Activated CD8-positive, alpha-beta T cell treated with anti-CD3 and anti-CD28 coated beads for 36 hours (primary cell): ENCODE results near the gene SLIT1. TPM values are rescaled to one million over a fixed set of nuclear protein-coding genes. Genes with fewer than 3 reads are reported as not detected.

Experiments used
- ATAC-seq: fragments of 200-7000 bp; cut with Tn5 transposase; one replicate; pipeline ENCODE4 v1.10.0; 2021; ENCODE audit warnings: mild to moderate bottlenecking, moderate library complexity
- CTCF ChIA-PET: fragments of 350-600 bp; sonication (Branson Sonifier 250); formaldehyde crosslinking; loops from one replicate; lab custom pipeline; 2021; ENCODE audit warnings: antibody characterized with exemption; lab: Charles Lee
- POLR2A ChIA-PET: fragments of 350-600 bp; sonication (Branson Sonifier 250); formaldehyde crosslinking; loops from one replicate; lab custom pipeline; 2021; ENCODE audit warnings: antibody characterized with exemption; lab: Charles Lee
- DNase-seq: peaks from one replicate; pipeline ENCODE4 v3.0.0-alpha.2; 2020
- H3K27ac Mint-ChIP-seq: one replicate; pipeline ENCODE4 v1.8.0; 2021; ENCODE audit warnings: mild to moderate bottlenecking, mixed read lengths
- H3K27me3 Mint-ChIP-seq: one replicate; pipeline ENCODE4 v1.8.0; 2021; ENCODE audit warnings: mixed read lengths
- H3K36me3 Mint-ChIP-seq: one replicate; pipeline ENCODE4 v1.8.0; 2021; ENCODE audit warnings: low read depth, mixed read lengths
- H3K4me1 Mint-ChIP-seq: one replicate; pipeline ENCODE4 v1.8.0; 2021; ENCODE audit warnings: low read depth, mixed read lengths
- H3K4me3 Mint-ChIP-seq: one replicate; pipeline ENCODE4 v1.8.0; 2021; ENCODE audit warnings: mild to moderate bottlenecking, moderate library complexity, mixed read lengths
- H3K9me3 Mint-ChIP-seq: one replicate; pipeline ENCODE4 v1.8.0; 2021; ENCODE audit warnings: mixed read lengths
- CTCF ChIP-seq: fragments of 200-600 bp; IDR thresholded peaks from one replicate; pipeline ENCODE4 v1.8.0; 2022; ENCODE audit warnings: antibody characterized with exemption, mild to moderate bottlenecking
- intact Hi-C: fragments of 100-400 bp; cut with micrococcal nuclease; formaldehyde crosslinking; loops from one replicate; pipeline ENCODE4 v1.10.0; 2022
- total RNA-seq, 2 experiments: library from RNA; stranded (reverse); gene quantifications; one replicate each; pipeline ENCODE4 v1.2.3, GENCODE V29; 2021

The SLIT1 gene
- total RNA-seq, 2 experiments from 2014 or later: 0.34 to 1.2 TPM

DNA sequence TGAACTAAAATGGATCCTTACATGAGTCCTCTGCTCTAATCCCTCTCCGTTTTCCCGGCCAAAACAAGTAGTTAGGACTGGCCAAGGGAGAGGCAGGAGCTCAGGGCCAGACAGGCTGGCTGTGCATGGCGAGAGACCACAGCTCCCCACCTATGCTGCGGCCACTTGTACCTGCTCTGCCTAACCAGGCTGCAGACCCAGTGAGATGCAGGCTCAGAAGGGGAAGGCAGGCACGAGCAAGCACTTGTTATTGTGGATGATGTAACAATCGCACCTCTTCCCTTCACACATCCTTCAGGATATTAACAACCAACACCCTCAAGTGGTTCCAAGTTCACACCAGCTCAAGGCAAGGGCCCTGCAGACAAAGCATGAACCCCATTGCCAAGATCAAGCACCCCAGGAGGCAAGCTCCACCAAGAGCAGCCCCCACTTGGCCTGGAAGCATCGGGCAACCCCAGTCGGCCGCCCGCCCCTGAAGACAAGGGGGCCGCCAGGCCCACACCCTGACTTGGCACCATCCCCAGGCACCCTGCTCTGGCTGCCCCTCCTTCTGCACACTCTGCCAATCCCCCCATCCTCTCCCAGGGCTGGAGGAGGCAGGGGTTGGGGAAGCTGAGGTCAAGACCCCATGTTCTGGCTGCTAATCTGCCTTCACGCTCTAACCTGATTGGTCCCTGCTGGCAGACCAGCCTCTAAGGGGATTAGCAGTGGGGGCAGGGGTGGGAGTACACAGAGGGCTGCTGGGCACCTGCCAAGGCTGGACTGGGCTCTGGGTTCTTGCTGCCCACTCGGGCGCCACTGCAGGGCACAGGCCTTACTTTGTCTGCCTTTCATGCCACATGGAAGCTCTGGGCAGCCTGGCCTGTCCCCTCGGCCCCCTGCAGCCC, 111.3 kb downstream of the SLIT1 start:
- ChIA-PET CTCF (interaction anchor here (0.6 to 17.0 kb wide), 12 partner anchors 8 to 160 kb away, joined by 3 to 407 read pairs (median 19); no protein-coding TSS in a partner anchor), POLR2A (no interaction called here)
- no peak for TF ChIP-seq CTCF
- ATAC-seq: no peak
- intact Hi-C loops: loop anchor here (5.0 kb wide), 1 partner anchor 43 kb away; no protein-coding TSS in a partner anchor
- Mint-ChIP-seq H3K27ac (no peak overlapping the region), H3K36me3 (no peaks in the 10 kb centered on the region), H3K27me3 (peaks cover 20% of the 10 kb centered on the region), H3K4me3 (no peak overlapping the region), H3K4me1 (peaks cover 6% of the 10 kb centered on the region), H3K9me3 (peaks cover 8% of the 10 kb centered on the region)
- no peak for DNase-seq

GRCh38 chr10:97072851-97073665, 112.7 kb downstream of the SLIT1 start:
- intact Hi-C loops: loop anchor here (2.0 to 5.0 kb wide), 2 partner anchors 44 to 138 kb away; no protein-coding TSS in a partner anchor
- H3K27ac Mint-ChIP-seq: no peak overlapping the region
- POLR2A ChIA-PET: interaction anchor here (1.7 kb wide), 1 partner anchor 137 kb away, joined by 7 read pairs; no protein-coding TSS in a partner anchor
- ATAC-seq (peak; percentile 82), DNase-seq (peak; percentile 94)
- H3K4me1 Mint-ChIP-seq: peaks cover 10% of the 10 kb centered on the region
- H3K27me3 Mint-ChIP-seq: peaks cover 22% of the 10 kb centered on the region
- peaks cover 8% of the 10 kb centered on the region for H3K9me3 Mint-ChIP-seq
- TF ChIP-seq CTCF: peak; percentile 87
- CTCF ChIA-PET: interaction anchor here (0.6 to 17.0 kb wide), 67 partner anchors 9 to 619 kb away, joined by 3 to 407 read pairs (median 5); no protein-coding TSS in a partner anchor
- H3K4me3 Mint-ChIP-seq: no peak overlapping the region
- H3K36me3 Mint-ChIP-seq: no peaks in the 10 kb centered on the region

DNA sequence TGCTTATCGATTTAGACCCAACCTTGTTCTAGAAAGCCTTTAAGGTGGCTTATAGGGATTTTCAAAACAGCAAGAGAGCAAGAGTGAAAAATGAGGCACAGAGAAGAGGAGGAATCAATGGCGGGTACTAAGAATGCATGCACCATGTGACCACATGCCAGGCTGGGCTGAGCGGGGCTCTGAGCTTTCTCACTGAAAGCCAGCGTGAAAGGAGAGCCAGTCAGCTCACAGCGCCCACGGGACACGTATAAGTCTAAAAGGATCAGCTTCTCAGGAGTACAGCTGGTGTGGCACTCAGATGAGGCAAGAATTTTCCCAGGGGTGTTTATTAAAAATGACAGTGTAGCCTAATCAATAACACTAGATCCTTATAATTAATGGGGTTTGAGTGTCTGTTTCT, 114.3 kb downstream of the SLIT1 start:
- no peaks in the 10 kb centered on the region for H3K36me3 Mint-ChIP-seq
- CTCF ChIA-PET: interaction anchor here (1.8 to 17.0 kb wide), 10 partner anchors 11 to 163 kb away, joined by 6 to 407 read pairs (median 40); no protein-coding TSS in a partner anchor
- ATAC-seq: no peak
- TF ChIP-seq CTCF: no peak
- H3K4me3 Mint-ChIP-seq: no peak overlapping the region
- POLR2A ChIA-PET: interaction anchor here (1.7 kb wide), 1 partner anchor 139 kb away, joined by 7 read pairs; no protein-coding TSS in a partner anchor
- DNase-seq: no peak
- peaks cover 8% of the 10 kb centered on the region for H3K9me3 Mint-ChIP-seq
- intact Hi-C loops: loop anchor here (5.0 kb wide), 1 partner anchor 46 kb away; no protein-coding TSS in a partner anchor
- H3K27me3 Mint-ChIP-seq: peaks cover 22% of the 10 kb centered on the region
- no peak overlapping the region for H3K27ac Mint-ChIP-seq
- peaks cover 10% of the 10 kb centered on the region for H3K4me1 Mint-ChIP-seq

DNA sequence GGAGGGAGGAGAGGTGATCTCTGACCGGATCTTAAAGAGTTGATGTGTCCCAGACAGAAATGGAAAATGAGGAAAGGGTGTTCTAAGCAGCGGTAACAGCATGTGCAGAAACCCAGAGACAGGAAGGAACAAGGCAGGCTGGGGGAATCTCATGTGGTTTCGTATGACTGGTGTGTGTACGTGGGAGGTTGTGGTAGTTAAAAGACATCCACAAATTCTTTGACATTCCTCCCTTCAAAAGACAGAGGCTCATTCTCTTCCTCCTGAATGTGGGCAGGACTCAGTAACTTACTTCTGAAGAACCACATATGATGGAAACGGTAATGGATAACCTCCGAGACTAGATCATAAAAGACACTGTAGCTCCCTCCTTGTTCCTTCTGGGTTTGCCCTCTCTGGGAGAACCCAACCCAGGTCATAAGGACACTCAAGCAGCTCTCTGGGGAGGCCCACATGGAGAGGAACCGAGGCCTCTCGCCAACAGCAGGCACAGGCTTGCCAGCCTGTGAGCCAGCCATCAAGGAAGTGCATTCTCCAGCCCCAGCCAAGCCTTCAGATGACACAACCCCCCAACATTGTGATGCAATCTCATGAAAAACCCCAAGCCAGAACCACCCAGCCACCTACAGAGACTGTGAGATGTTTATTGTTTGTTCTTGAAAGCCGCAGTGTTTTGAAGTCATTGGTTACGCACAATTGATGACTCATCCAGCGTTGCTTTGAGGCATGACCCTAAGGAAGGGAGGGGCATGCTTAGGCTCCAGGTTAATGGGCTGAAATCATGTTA, 116.0 kb downstream of the SLIT1 start:
- peak overlapping the region; percentile 28 for H3K27ac Mint-ChIP-seq
- H3K9me3 Mint-ChIP-seq: peaks cover 8% of the 10 kb centered on the region
- TF ChIP-seq CTCF: no peak
- H3K4me3 Mint-ChIP-seq: no peak overlapping the region
- H3K36me3 Mint-ChIP-seq: no peaks in the 10 kb centered on the region
- ChIA-PET CTCF (interaction anchor here (4.4 to 17.0 kb wide), 3 partner anchors 33 to 138 kb away, joined by 37 to 407 read pairs (median 63); no protein-coding TSS in a partner anchor), POLR2A (no interaction called here)
- ATAC-seq (peak; percentile 66), DNase-seq (peak; percentile 55)
- peaks cover 22% of the 10 kb centered on the region for H3K27me3 Mint-ChIP-seq
- H3K4me1 Mint-ChIP-seq: peaks cover 10% of the 10 kb centered on the region
- intact Hi-C loops: loop anchor here (5.0 kb wide), 1 partner anchor 48 kb away; no protein-coding TSS in a partner anchor
